ENCODE data around the gene CARD19. TPM values are rescaled to one million over a fixed set of nuclear protein-coding genes. Genes with fewer than 3 reads are reported as not detected.

CARD19 gene
- total RNA-seq, 1 experiment from 2014 or later = 26.1 TPM

GRCh38 chr9:93085676-93086075, 10.3 kb upstream of the CARD19 start:
- intact Hi-C loops (cut with micrococcal nuclease; ENCODE audit: unreplicated experiment) = no loop called here
- BruUV-seq (replicated peaks) = no TSS peak
- Mint-ChIP-seq H3K27ac (ENCODE audit: unreplicated experiment) (no peak overlapping the region), H3K27me3 (ENCODE audit: unreplicated experiment) (no peaks in the 10 kb centered on the region), H3K36me3 (ENCODE audit: insufficient read depth, unreplicated experiment) (no peaks in the 10 kb centered on the region), H3K4me3 (ENCODE audit: low read depth, unreplicated experiment) (no peak overlapping the region), H3K9me3 (ENCODE audit: low read depth, unreplicated experiment) (no peaks in the 10 kb centered on the region), H3K4me1 (ENCODE audit: low read depth, unreplicated experiment) (no peaks in the 10 kb centered on the region)
- CTCF ChIA-PET = no interaction called here
- DNase-seq = no peak
- TF ChIP-seq CTCF (IDR thresholded peaks at IDR 0.05; ENCODE audit: unreplicated experiment) = no peak

- H3K27me3 Mint-ChIP-seq (ENCODE audit: unreplicated experiment) = no peaks in the 10 kb centered on the region
- CTCF ChIA-PET = no interaction called here
- no TSS peak for BruUV-seq (replicated peaks)
- DNase-seq = no peak
- H3K9me3 Mint-ChIP-seq (ENCODE audit: low read depth, unreplicated experiment) = peaks cover 4% of the 10 kb centered on the region
- TF ChIP-seq CTCF (IDR thresholded peaks at IDR 0.05; ENCODE audit: unreplicated experiment) = no peak
- intact Hi-C loops (cut with micrococcal nuclease; ENCODE audit: unreplicated experiment) = no loop called here
- H3K4me3 Mint-ChIP-seq (ENCODE audit: low read depth, unreplicated experiment) = no peak overlapping the region
- peaks cover 6% of the 10 kb centered on the region for H3K36me3 Mint-ChIP-seq (ENCODE audit: insufficient read depth, unreplicated experiment)
- H3K4me1 Mint-ChIP-seq (ENCODE audit: low read depth, unreplicated experiment) = no peaks in the 10 kb centered on the region
- no peak overlapping the region for H3K27ac Mint-ChIP-seq (ENCODE audit: unreplicated experiment)
Measured at GRCh38 chr9:93086447-93087224, 9.4 kb upstream of the CARD19 start.

GRCh38 chr9:93087971-93088655, 7.9 kb upstream of the CARD19 start:
- H3K4me1 Mint-ChIP-seq (ENCODE audit: low read depth, unreplicated experiment) = peaks cover 13% of the 10 kb centered on the region
- peaks cover 6% of the 10 kb centered on the region for H3K36me3 Mint-ChIP-seq (ENCODE audit: insufficient read depth, unreplicated experiment)
- peaks cover 4% of the 10 kb centered on the region for H3K9me3 Mint-ChIP-seq (ENCODE audit: low read depth, unreplicated experiment)
- H3K27me3 Mint-ChIP-seq (ENCODE audit: unreplicated experiment) = no peaks in the 10 kb centered on the region
- BruUV-seq (replicated peaks) = no TSS peak
- intact Hi-C loops (cut with micrococcal nuclease; ENCODE audit: unreplicated experiment) = no loop called here
- CTCF ChIA-PET = no interaction called here
- no peak overlapping the region for H3K4me3 Mint-ChIP-seq (ENCODE audit: low read depth, unreplicated experiment)
- no peak overlapping the region for H3K27ac Mint-ChIP-seq (ENCODE audit: unreplicated experiment)
- no peak for TF ChIP-seq CTCF (IDR thresholded peaks at IDR 0.05; ENCODE audit: unreplicated experiment)
- DNase-seq = no peak

DNA sequence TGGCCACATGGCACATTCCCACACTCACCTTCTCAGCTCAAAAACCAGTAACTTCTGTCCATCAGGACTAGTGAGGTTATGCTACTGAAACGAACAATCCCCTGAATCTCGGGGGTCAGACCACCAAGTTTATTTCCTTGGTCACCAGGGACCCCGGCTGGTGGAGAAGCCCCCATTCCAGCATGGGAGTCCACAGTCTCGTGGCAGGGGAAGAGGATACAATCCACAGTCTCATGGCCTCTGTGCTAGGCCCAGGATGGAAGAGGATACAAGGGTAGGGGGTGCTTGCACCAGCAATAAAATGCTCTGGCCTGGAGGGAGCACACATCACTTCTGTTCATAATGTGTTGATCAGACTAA, 7.4 kb upstream of the CARD19 start:
- BruUV-seq (replicated peaks) = no TSS peak
- no peak overlapping the region for H3K27ac Mint-ChIP-seq (ENCODE audit: unreplicated experiment)
- peaks cover 6% of the 10 kb centered on the region for H3K36me3 Mint-ChIP-seq (ENCODE audit: insufficient read depth, unreplicated experiment)
- peaks cover 4% of the 10 kb centered on the region for H3K9me3 Mint-ChIP-seq (ENCODE audit: low read depth, unreplicated experiment)
- CTCF ChIA-PET = no interaction called here
- peaks cover 19% of the 10 kb centered on the region for H3K4me1 Mint-ChIP-seq (ENCODE audit: low read depth, unreplicated experiment)
- no peaks in the 10 kb centered on the region for H3K27me3 Mint-ChIP-seq (ENCODE audit: unreplicated experiment)
- no peak overlapping the region for H3K4me3 Mint-ChIP-seq (ENCODE audit: low read depth, unreplicated experiment)
- intact Hi-C loops (cut with micrococcal nuclease; ENCODE audit: unreplicated experiment) = no loop called here
- DNase-seq = no peak
- TF ChIP-seq CTCF (IDR thresholded peaks at IDR 0.05; ENCODE audit: unreplicated experiment) = no peak
